Measurements from ENCODE around the gene JAKMIP3.

DNA sequence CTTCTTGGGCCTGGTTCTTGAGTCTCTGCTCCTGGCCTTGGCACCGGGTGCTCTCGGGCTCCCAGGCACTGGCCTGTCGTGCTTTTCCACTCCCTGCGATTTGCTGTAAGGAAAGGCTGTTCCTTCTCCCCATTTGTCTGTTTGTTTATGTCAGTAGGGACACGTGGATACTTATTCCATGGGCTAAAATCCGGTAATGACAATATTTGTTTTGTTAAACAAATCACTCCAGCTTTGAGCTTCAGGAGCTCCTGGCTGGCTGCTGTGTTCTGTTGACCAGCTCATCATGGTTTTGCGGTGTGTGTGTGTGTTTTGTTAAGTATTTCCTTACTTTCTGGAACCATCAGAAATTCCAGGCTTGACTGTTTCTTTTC, 17.5 kb upstream of the JAKMIP3 start:
- no peak for TF ChIP-seq ZFX (IDR thresholded peaks at IDR 0.05)
- TF ChIP-seq POLR2AphosphoS5 (IDR thresholded peaks at IDR 0.05; ENCODE audit: low read depth, low read length) = no peak
- TF ChIP-seq POLR2A (IDR thresholded peaks at IDR 0.05; ENCODE audit: borderline replicate concordance, extremely low read depth, insufficient read depth, insufficient read length) = no peak
- TF ChIP-seq ELF1 (IDR thresholded peaks at IDR 0.05; ENCODE audit: borderline replicate concordance, low read depth) = no peak
